GM18502 (cell line): ENCODE measurements around the gene MYDGF.
"Not testable (repeated sequence)": the region's sequence is repeated elsewhere in the genome, so short reads cannot be mapped to it uniquely, and the experiment has no call there.

Experiments used
- ATAC-seq: cut with Tn5 transposase; IDR thresholded peaks from one replicate; pipeline ENCODE4 v1.9.1; 2021; ENCODE audit warnings: mild to moderate bottlenecking; ENCODE audit not compliant: unreplicated experiment, poor library complexity

MYDGF gene

GRCh38 chr19:4669723-4670480 lies at the start of gene MYDGF:
Gene MYDGF, minus strand, starts transcription at chr19:4670342. Its CDS starts 8 bp downstream, at chr19:4670334.
- peak; percentile 87 for ATAC-seq

GRCh38 chr19:4719499-4719866 lies 49.3 kb upstream of the MYDGF start:
- no peak for ATAC-seq

- no peak for ATAC-seq
Measured at GRCh38 chr19:4717966-4718701, 48.0 kb upstream of the MYDGF start.

GRCh38 chr19:4717191-4717965 lies 47.2 kb upstream of the MYDGF start:
- ATAC-seq = no peak

GRCh38 chr19:4715529-4716221 lies 45.5 kb upstream of the MYDGF start:
- ATAC-seq = no peak

GRCh38 chr19:4715178-4715528 lies 45.0 kb upstream of the MYDGF start:
- ATAC-seq = not testable (repeated sequence)

GRCh38 chr19:4714016-4714415 lies 43.9 kb upstream of the MYDGF start:
- ATAC-seq = no peak

GRCh38 chr19:4713384-4713951 lies 43.3 kb upstream of the MYDGF start:
- no peak for ATAC-seq

GRCh38 chr19:4712771-4713170 lies 42.6 kb upstream of the MYDGF start:
- no peak for ATAC-seq

- ATAC-seq = no peak
Measured at GRCh38 chr19:4711211-4711610, 41.1 kb upstream of the MYDGF start.

- no peak for ATAC-seq
Measured at GRCh38 chr19:4710281-4710600, 40.1 kb upstream of the MYDGF start.

- ATAC-seq = no peak
Measured at GRCh38 chr19:4709440-4710280, 39.5 kb upstream of the MYDGF start.

GRCh38 chr19:4707956-4708650 lies 38.0 kb upstream of the MYDGF start:
- no peak for ATAC-seq

GRCh38 chr19:4707322-4707721 lies 37.2 kb upstream of the MYDGF start:
- no peak for ATAC-seq

GRCh38 chr19:4705413-4706131 lies 35.4 kb upstream of the MYDGF start:
- no peak for ATAC-seq

GRCh38 chr19:4704317-4704673 lies 34.2 kb upstream of the MYDGF start:
- no peak for ATAC-seq

- no peak for ATAC-seq
Measured at GRCh38 chr19:4703671-4704316, 33.7 kb upstream of the MYDGF start.

- ATAC-seq = no peak
Measured at GRCh38 chr19:4702764-4703163, 32.6 kb upstream of the MYDGF start.
